ENCODE measurements around the gene DRC1.

The DRC1 gene

DNA sequence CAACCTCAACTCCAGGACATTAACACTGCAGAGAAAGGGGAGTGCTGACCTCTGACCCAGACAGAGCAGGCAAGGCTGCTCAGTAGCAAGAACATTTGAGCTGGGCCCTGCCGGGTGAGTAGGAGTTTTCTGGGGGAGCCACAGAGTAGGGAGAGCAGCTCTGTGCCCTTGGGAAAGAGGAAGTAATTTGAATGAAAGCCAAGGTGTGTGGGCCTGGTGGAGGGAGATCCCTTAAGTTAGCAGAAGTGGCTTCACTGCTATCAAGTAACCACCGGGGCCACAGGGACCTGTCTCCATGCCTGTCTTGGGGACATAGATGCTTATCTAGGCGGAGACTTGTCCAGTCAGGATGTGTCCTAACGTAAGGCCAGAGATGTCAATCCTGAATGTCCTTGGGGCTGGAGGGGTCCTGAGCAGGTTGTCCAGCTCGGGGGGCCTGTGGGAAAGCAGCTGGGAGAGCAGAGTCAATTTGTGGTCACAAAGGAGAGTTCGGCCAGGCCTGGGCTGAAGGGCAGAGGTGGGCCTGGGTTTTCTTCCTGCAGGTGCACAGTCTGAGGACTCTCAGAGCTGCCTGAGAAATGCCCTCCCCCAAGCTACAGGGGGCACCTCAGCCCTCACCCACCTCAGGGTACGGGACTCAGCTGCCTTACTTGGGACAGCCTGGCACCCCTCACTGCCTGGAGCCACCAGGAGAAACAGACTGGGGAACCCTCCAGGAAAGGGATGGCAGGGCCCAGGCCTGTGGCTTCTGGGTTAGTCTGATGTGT, 91.2 kb downstream of the DRC1 start:
- no peak for DNase-seq (ENCODE audit: low read depth, low spot score)

DNA sequence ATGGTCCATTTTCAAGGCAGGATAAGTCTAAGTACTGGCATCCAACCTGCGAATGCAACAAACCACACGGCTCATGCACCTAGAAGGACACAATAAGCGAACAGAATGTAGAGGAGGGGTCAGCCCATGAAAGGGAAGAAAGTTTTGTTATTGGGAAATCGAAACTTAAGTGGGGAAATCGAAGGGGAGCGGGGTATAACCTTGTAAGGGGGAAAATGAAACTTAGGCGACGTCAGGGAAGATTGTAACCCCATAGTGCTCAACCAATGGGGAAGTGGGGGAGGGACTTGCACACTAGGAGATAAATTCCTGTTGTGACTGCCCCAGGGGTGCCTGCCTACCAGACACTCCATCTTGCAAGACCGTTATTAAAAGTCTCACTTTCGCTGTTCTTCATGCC, 91.8 kb downstream of the DRC1 start:
- DNase-seq (ENCODE audit: low read depth, low spot score): no peak

DNA sequence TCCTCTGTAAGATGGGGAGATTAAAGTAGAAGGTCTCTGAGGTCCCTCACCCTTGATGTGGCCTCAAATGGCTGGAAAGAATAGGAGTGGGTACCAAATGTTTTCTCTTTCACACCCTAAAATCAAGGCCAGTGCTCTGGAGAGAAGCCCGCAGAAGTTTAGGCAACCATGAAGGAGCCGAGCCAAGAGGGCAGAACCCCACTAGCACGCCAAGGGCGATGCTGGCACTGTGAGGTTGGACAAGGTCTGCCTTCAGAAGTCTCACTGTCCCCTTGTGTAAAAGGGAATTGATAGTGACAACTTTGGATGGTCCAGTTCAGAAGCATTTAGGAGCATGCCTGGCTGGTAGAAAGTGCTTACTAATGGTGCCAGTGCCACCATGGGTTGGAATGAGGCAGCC, 92.5 kb downstream of the DRC1 start:
- DNase-seq (ENCODE audit: low read depth, low spot score): no peak

DNA sequence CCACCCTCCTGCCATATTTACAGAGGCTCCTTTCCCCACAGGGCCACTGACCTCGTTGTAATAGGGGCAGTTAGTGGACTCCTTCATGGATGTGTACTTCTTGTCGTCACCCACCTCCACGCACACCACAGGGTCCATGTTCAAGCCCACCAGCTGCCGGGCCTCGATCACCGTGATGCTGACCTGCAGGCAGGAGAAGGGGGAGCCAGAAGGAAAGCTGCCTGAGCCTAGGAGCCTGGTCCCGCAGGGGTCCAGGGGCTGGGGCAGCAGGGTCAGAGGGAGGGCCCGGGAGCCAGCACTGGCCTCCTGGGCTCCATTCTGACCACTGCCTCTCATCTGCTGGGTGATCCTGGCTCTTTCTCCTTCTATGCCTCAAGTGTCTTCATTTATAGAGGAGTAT, 93.2 kb downstream of the DRC1 start:
- no peak for DNase-seq (ENCODE audit: low read depth, low spot score)

DNA sequence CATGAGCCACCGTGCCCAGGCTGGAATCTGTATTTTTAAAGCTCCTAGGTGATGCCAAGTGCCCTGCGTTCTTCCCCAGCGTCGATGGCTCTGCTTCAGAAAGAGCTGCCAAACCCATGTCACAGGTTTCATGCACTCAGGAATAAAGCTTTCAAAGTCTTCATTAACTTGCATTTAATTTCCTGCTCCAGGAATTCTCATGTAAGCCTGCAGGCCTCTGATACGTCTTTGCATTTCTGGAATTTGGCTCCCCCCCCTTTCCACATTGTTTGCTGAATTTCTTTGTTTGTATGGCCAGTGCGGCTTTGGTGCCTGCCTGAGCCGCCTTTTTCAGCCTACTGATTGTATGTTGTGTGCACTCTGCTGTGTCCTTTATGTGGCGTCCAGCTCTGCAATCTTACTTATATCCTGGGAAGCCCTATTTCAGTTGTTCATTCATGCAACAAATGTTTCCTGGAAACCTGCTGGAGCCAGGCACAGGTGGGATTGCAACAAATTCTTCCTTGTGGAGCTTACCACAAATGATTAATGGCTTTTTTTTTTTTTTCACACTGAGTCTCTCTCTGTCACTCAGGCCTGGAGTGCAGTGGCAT, 94.1 kb downstream of the DRC1 start:
- DNase-seq (ENCODE audit: low read depth, low spot score): no peak

DNA sequence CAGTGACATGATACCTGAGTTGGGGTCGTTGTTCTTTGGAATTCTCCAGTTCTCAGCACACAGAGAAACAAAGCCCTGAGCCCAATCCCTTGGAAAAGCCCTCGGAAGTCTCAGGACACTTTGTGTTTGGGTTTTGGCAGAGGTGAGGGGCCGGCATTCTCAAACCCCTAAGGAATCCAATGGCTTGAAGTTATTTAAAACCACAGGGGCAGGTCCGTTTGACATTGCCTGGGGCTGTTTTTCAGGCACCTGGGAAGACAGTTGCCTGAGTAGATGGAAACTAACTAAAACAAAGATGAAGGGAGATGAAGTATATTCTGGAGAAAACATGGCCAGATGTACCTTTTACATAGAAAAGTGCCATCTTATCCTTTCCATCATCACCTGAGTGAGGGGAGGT, 98.7 kb downstream of the DRC1 start:
- no peak for DNase-seq (ENCODE audit: low read depth, low spot score)

DNA sequence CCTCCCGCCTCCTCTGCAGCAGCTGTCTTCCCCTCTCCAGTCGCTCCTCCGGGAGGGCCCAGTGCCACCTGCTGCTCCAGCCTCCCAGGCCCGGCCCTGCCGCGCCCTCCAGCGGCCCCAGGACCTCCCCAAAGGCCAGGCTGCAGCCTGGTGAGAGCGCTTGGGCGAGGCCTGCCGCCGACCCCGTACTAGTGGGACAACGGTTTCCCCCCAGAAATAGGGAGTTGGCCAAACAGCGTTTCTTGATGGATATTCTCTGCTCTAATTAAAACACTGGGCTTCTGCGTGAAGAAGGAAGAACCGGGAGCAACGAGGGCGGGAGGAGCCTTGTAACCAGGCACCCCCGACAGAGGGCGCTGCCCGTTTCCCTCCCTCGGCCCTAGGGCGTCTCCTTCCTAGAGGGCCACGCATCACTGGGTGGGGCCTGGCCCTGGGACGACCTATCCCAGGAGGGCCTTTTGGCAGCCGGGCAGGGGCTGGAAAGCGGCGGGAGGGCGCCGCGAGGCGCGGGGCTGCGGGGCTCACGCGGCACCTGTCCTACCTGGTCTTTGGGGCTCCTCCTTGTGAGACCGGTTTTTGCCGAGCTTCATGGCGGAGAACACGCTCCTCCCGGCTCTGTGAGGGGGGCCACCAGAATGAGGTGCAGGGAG, 101.6 kb downstream of the DRC1 start:
- DNase-seq (ENCODE audit: low read depth, low spot score): no peak

DNA sequence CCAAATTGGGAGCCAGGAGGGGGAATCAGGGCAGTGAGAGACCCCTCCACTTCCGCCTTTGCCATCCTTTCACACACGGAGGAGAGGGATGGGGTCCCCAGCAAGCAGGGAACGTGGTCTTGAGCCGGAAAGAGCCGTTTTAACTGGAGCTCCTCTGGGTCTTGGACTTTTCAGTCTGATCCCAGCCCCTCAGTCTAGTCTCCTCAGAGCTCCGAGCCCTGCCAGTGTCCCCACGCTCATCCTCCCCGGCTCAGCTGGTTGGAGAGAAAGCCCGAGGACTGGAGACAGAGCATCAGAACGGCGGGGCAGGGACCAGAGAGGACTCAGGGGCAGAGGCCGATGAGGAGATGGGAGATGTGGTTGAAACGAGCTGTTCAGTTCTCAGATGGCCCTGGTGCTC, 102.3 kb downstream of the DRC1 start:
- no peak for DNase-seq (ENCODE audit: low read depth, low spot score)

DNA sequence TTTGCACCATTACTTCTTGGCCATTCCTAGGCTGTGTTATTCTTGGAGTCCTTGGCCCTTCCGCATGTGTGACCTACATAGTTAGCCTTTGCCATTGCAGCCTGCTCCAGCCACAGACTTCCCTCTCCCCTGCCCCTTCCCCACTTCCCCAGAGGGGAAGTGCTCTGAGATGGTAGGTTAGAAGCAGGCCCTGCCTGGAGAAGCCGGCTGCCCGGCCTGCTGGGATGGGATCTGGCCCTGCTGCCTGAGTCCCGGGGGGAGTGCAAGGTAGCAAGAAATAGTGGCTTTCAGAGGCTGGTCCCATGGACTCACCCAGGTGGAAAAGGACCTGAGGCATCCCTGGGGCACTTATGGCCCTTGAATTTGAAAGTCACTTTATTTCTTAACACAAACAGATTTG, 104.6 kb downstream of the DRC1 start:
- DNase-seq (ENCODE audit: low read depth, low spot score): no peak
